ENCODE results near the gene FAM53A.

Gene FAM53A

DNA sequence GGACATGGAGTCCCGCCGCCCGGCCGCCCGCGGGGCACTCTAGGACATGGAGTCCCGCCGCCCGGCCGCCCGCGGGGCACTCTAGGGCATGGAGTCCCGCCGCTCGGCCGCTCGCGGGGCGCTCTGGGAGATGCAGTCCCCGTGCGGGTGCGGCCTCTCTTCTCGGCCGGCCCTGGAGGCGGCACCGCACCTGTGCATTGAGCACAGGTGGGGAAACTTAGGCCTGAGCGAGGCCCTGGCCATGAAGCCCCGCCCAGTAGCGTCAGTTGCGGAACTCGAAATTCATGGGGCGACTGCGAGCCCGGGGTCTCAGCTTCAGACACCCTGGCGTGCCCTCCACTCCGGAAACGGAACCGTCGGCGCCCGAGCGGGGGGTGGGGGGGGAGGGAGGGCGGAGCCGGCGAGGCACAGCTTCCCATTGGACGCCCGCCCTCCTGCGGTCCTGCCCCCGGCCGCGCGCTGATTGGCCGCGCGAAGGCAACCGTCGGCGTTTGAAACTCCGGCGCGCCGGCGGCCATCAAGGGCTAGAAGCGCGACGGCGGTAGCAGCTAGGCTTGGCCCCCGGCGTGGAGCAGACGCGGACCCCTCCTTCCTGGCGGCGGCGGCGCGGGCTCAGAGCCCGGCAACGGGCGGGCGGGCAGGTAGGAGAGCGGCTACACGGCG, 37.0 kb upstream of the FAM53A start, which contains the start of the genes TACC3 and TMEM129:
TACC3 (plus strand) TSS at position 519 of the 663 bp plus-strand sequence. CDS start 1,901 bp downstream, outside the sequence.
TMEM129 (minus strand) TSS at position 321 of the 663 bp plus-strand sequence. CDS start 486 bp downstream, outside the sequence.
- no peak for TF ChIP-seq CTCF (conservative IDR thresholded peaks at IDR 0.05; ENCODE audit: low read depth, low read length)
- H3K4me3 ChIP-seq (ENCODE audit: low read depth, low read length), result peak within 1 kb of the TSS; percentile 68
- DNase-seq (ENCODE audit: low read depth), result peak; percentile 93

GRCh38 chr4:1720163-1720983, 36.3 kb upstream of the FAM53A start:
- no peak for TF ChIP-seq CTCF (conservative IDR thresholded peaks at IDR 0.05; ENCODE audit: low read depth, low read length)
- DNase-seq (ENCODE audit: low read depth), result peak; percentile 57
- H3K4me3 ChIP-seq (ENCODE audit: low read depth, low read length), result peak overlapping the region; percentile 68

DNA sequence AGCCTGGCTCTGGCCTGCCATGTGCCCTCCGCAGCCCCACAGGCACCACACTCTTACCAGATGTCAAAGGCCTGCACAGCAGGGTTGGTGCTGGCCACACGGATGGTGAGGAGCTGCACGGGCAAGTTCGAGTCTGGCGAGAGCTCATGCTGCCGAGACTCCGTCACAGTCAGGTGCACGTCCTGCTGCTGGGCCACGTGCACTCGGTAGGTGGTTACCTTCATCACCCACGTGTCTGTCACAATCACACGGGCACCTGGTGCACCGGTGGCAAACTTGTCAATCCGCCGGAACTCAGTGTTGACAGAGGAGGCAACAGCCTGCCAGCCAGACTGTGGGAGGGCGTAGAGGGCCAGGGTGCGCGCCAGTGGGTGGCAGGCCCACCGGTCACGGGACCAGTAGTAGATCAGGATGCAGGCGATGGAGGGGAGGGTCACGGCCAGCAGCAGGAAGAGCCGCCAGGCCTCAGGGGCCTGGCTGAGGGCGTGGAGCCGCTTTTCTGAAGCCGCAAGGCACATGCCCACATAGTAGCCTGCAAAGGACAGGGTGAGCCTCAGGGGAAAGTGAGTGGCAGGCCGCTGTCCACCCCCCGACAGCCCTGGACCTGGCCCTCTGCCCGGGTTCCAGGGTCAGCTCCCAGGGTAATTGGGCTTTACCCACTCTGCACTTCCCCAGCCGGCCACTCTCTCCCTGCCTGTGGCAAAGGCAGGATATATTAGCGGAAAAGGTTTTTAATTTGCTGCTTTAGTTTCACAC, 34.2 kb upstream of the FAM53A start:
- TF ChIP-seq CTCF (conservative IDR thresholded peaks at IDR 0.05; ENCODE audit: low read depth, low read length), result no peak
- no peak for DNase-seq (ENCODE audit: low read depth)
- no peak overlapping the region for H3K4me3 ChIP-seq (ENCODE audit: low read depth, low read length)

DNA sequence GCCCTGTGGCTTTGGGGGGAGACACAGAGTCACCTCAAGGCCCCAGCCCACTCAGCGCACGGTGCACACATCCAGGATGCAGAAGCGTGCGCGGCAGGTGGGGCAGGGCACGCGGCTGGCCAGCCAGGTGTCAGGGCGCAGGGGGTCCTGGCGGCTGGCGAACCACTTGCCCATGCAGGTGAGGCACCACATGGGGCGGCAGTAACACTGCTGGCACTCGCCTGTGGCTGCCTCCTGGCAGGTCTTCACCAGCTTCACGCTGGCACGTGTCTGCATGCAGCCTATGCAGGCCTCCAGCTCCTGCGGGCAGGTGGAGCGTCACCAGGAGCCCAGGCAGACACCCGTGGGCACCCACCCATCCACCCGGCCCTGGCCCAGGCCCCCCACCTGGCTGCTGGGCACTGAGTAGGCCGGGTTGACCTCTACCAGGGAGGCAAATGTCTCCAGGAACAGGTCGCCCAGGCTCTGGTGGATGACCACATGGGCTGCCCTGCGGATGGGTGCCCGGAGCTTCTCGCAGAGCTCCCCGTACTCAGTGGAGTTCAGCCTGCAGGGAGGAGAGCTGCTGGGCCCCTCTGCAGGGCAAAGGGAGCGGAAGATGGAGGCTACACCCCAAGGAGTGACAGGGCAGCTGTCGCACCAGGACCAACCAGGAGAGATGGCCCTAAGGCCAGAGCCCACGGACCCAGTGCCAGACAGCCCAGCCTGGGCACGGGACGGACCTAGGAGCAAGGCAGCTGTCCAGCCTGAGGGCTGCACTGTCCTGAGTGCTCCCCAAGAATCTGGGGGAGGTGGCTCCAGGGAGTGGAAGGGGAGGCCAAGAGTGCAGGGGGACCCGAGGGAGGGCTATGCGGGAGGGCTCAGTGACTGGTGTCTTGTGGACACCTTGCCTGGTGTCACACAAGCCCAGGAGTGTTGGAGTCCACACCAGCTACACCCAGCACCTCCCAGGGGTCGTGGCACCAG, 33.3 kb upstream of the FAM53A start:
- no peak for TF ChIP-seq CTCF (conservative IDR thresholded peaks at IDR 0.05; ENCODE audit: low read depth, low read length)
- no peak for DNase-seq (ENCODE audit: low read depth)
- H3K4me3 ChIP-seq (ENCODE audit: low read depth, low read length), result no peak overlapping the region

- no peak for DNase-seq (ENCODE audit: low read depth)
- no peak for TF ChIP-seq CTCF (conservative IDR thresholded peaks at IDR 0.05; ENCODE audit: low read depth, low read length)
Measured at GRCh38 chr4:1716065-1716945, 32.2 kb upstream of the FAM53A start.

More at GRCh38 chr4:1716065-1716945, 32.2 kb upstream of the FAM53A start:
- H3K4me3 ChIP-seq (ENCODE audit: low read depth, low read length), result no peak overlapping the region
